ENCODE measurements around the gene COPZ2.
"Not testable (repeated sequence)": the region's sequence is repeated elsewhere in the genome, so short reads cannot be mapped to it uniquely, and the experiment has no call there.

The COPZ2 gene

GRCh38 chr17:48037036-48037837, at the start of gene COPZ2:
Gene COPZ2 (minus strand): TSS chr17:48037797. CDS start chr17:48037777, 20 bp downstream.
- peak; percentile 60 for DNase-seq

- DNase-seq = no peak
These were observed 47.3 kb upstream of the COPZ2 start for GRCh38 chr17:48084932-48085331.

- no peak for DNase-seq
These were observed 44.3 kb upstream of the COPZ2 start for GRCh38 chr17:48081858-48082257.

GRCh38 chr17:48077152-48077551, 39.6 kb upstream of the COPZ2 start:
- not testable (repeated sequence) for DNase-seq

- DNase-seq = peak; percentile 85
These were observed 36.9 kb upstream of the COPZ2 start for GRCh38 chr17:48074322-48075081.

- DNase-seq = not testable (repeated sequence)
These were observed 36.0 kb upstream of the COPZ2 start for GRCh38 chr17:48073566-48074094.

- DNase-seq = not testable (repeated sequence)
These were observed 35.2 kb upstream of the COPZ2 start for GRCh38 chr17:48072811-48073210.

- DNase-seq = no peak
These were observed 34.1 kb upstream of the COPZ2 start for GRCh38 chr17:48071654-48072053.

- no peak for DNase-seq
These were observed 32.6 kb upstream of the COPZ2 start for GRCh38 chr17:48070195-48070594.

GRCh38 chr17:48068491-48068961, 30.9 kb upstream of the COPZ2 start:
- peak; percentile 7 for DNase-seq

- not testable (repeated sequence) for DNase-seq
These were observed 30.2 kb upstream of the COPZ2 start for GRCh38 chr17:48067808-48068207.

- no peak for DNase-seq
These were observed 29.6 kb upstream of the COPZ2 start for GRCh38 chr17:48067245-48067644.

- no peak for DNase-seq
These were observed 29.1 kb upstream of the COPZ2 start for GRCh38 chr17:48066656-48067055.

GRCh38 chr17:48066192-48066591, 28.6 kb upstream of the COPZ2 start:
- DNase-seq = no peak

GRCh38 chr17:48064638-48065037, 27.0 kb upstream of the COPZ2 start:
- DNase-seq = no peak

- DNase-seq = no peak
These were observed 24.7 kb upstream of the COPZ2 start for GRCh38 chr17:48062273-48062672.

- no peak for DNase-seq
These were observed 22.7 kb upstream of the COPZ2 start for GRCh38 chr17:48060249-48060648.

GRCh38 chr17:48059125-48059668, 21.6 kb upstream of the COPZ2 start:
- no peak for DNase-seq

GRCh38 chr17:48058393-48059124, 21.0 kb upstream of the COPZ2 start:
- DNase-seq = no peak

GRCh38 chr17:48057626-48058025, 20.0 kb upstream of the COPZ2 start:
- DNase-seq = no peak

- no peak for DNase-seq
These were observed 19.3 kb upstream of the COPZ2 start for GRCh38 chr17:48056879-48057278.

- DNase-seq = no peak
These were observed 18.7 kb upstream of the COPZ2 start for GRCh38 chr17:48056246-48056745.
